Raji (cell line): ENCODE data around the gene GART.

Source experiments
- POLR2A ChIP-seq: IDR thresholded peaks from 2 replicates; pipeline ENCODE4 v1.6.1; 2011; ENCODE audit warnings: low read depth, low read length, control low read depth; ENCODE audit not compliant: insufficient read depth

Gene GART

DNA sequence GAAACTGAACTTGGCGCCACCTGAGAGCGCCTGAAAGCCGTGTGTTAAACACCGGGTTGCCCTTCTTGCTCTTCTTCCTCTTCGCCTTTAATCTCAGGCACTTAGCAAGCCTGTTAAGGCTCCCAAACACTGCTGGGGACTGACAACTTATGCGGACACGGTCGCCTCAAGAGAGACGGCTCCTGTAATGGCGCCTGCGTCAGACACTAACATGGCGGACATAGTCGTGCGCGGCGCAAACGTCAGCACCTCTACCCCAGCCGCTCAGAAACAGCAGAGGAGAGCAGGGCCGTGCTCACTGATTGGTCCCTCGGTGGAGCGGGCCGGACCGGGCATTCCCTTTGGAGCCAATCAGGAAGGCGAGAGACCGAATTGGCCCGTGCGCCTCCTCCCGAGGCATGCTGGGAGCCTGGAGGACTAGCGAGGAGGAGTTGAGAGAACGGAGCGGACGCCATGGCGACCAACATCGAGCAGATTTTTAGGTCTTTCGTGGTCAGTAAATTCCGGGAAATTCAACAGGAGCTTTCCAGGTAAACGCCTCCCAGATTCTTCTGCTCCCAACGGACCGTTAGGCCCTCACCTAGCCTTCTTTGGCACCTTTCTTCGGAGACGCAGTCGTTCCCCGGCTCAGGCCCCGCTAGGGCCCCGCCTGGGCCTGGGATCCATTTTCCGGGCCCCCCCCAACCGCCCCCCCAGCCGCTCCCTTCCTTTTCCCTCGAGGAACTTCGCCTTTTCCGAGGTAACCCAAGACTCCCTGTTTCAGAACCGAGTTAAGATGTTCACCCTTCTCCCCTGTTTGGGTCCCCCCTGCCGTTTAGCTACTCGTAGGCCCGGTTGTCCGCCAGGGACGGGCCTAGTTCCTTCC is 955 bp upstream of the GART start, which contains the start of gene SON:
TSS of gene SON (plus strand) at position 399 of the 865 bp plus-strand sequence. CDS start at position 454, 55 bp downstream.
- peak; percentile 90 for TF ChIP-seq POLR2A

DNA sequence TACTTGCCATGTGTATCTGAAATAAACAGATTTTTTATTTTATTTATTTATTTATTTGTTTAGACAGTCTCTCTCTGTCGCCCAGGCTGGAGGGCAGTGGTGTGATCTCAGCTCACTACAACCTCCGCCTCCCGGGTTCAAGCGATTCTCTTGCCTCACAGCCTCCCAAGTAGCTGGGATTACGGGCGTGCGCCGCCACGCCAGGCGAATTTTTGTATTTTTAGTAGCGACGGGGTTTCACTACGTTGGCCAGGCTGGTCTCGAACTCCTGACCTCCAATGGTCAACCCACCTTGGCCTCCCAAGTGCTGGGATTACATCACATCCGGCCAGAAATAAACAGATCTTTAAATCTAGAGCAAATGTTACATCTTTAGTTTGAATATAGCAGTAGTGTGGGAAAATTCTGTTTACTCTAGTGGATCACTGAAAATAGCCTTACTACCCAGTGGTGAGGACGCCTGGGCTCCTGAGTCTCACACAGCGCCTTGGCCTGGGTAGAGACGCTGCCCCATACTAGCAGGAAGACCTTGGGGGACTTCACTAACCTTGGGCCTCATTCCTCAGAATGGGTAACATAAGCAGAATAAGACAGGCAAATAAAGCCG is 709 bp downstream of the GART start:
- no peak for TF ChIP-seq POLR2A

DNA sequence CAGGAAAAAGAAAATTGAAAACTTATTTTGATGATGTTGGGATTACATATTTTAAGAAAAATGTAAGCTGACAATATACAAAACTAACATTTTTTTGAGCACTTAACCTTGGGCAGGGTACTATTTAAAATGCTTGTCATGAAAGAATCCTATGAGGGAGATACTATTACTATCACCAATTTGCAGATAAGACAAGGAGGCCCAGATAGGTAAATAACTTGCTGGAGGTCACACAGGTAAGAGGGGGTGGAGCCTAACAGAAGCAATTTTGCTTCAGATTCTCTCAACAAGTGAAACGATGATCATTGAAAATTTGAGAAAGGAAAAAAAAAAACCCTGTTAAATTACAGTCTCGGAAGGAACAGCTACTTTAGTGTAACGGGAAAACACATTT is 1.2 kb downstream of the GART start:
- TF ChIP-seq POLR2A, result no peak

DNA sequence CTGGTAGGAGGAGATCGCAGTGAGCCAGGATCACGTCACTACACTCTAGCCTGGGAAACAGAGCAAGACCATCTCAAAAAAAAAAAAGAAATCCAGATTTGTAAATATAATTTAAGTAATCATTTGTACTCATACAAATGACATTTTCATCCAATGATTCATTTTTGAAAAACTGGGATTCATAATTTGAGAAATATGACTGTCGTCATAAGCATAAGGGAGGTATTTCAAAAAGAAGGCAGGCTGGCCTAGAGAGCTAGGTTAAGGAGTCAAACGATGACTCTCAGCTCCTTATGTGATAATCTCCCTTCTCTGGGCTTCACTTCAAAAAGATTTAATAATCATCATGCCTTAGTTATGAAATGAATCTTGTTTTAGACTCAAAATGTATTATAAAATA is 2.3 kb downstream of the GART start:
- TF ChIP-seq POLR2A, result no peak

DNA sequence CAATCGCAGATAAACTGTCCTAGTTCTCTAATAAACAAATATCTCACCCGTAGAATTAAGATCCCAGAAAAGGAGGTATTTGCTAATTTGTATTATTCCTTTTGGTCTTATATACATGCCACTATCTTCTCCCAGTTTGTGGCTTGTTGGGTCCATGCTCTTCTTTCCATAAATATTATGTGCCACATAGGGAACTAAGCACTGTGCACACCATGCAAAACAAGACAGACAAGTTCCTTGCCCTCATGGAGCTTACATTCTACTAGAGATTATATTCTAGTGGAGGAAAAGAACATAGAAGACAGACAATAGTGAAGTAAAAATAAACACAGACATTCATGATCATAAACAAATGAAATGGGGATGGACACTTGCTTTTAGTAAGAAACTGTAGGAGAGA is 4.7 kb downstream of the GART start:
- TF ChIP-seq POLR2A, result no peak

DNA sequence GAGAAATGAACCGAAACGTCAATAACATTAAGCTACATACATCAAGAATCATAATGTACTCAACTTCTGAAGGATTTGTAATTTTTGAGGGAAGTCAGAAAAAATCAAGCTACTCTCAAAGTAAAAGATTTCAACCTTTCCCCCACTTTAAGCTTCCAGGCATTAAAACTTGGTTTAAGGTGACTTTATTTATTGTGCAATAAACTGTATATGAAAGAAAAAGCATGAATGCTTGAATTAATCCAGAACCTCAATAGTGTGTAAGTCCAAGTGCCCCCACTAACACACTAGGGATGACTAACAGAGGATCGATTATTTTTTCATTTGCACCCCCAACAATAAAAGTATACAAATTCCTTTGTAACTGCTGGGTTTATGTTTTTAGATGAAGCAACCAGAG is 10.9 kb downstream of the GART start:
- no peak for TF ChIP-seq POLR2A

DNA sequence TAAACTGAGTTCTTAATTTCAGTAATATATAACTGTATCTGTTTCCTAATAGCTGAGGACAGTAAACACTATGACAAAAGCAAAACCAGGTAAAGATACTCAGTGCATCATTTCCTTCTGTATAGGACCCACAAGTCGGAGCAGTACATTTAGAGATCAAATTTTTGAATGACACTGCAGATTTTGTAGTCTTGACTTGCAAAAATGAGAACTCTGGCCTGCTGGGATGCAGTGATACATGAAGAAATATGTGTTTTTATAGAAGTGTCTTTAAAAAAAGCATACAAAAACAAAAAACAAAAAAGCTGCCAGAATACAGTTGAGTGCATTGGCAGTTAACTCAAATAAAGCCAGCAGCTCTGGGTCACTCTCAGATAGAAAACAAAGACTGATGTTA is 19.0 kb downstream of the GART start:
- no peak for TF ChIP-seq POLR2A

DNA sequence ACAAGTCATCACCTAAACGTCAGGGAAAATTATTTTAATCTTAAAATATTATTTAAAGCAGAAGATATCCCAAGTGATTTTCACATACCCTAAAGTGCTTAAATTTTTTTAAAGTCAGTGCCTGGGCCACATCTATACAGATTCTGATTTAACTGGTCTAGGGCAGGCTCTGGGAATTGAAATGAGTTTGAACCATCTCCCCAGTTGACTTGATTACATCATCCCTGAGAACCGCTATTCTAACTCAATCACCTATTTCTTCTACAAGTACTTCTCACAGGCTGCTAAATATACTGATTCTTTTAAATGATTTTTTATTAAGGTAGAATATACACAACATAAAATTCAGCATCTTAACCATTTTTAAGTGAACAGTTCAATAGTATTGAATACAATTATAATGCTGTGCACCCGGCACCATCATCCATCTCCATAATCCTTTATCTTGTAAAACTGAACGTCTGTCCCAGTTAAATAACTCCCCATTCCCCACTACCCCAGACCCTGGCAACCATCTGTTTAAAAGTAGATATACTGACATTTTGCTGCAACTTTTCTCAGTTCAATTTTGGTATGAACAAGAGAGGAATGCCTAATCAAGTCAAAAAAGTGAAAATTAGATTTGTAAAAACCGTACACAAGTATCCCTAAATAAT is 19.5 kb downstream of the GART start:
- TF ChIP-seq POLR2A, result no peak

DNA sequence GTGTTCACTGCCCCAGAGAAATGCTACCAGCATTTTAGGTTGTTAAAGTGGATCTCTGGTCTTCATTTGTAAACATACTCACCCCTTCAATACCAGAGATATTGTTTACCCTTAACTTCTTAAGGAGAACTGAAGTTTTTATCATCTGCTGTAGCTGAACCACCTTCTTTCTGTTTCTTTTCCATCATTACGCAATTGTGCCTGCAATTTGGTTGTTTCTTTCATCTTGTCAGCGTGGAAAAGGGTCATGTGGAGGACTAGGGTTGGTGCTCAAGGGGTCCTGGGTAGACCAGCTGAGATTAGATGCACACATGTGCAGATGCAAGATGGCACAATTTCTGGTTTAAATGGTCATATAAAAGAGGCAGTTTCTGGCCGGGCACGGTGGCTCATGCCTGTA is 23.0 kb downstream of the GART start:
- no peak for TF ChIP-seq POLR2A

DNA sequence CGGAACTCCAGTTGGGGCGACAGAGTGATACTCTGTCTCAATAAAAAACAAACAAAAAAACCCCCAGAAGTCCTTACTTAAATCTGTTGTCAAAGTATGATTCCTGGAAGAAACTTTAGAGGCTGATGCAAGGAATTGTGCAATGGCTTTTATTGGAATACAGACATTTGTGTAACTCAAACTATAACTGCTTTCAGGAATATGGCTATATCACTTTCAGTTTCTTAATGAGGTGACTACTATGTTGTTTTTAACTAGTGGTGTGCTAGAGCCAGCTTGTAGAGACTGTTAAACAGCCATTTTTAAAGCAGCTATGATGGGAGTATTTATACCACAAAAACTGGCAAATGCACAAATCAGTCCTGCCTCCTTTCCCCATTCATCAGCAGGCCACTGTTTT is 27.7 kb downstream of the GART start:
- TF ChIP-seq POLR2A, result no peak

DNA sequence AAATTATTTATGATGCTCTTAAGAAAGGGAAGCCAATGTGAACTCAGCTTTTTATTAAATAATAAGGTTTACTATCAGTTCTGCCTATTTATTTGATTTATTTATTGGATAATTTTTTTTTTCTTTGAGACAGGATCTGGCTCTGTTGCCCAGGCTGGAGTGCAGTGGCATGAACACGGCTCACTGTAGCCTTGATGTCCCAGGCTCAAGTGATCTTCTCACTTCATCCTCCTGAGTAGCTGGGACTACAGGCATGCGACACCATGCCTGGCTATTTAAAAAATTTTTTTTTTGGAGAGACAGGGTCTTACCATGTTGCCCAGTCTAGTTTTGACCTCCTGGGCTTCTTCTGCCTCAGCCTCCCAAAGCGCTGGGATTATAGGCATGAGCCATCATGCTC is 29.4 kb downstream of the GART start:
- no peak for TF ChIP-seq POLR2A

DNA sequence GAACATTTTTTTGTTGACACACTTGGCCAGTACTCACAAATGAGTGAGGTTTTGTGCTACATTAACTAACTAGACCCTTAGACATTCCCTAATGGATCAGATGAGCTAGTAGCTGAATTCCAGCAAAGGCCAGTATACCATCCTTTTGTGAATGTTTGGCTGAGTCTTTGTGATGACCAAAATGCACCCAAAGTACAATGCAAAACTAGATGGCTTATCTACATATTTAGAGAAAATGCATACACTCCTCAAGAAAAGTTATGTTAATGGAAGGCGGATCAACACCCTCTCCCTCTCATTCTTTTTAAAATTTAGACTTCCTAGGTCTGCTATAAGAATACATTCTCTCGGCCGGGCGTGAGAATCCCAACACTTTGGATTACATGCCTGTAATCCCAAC is 30.3 kb downstream of the GART start:
- no peak for TF ChIP-seq POLR2A

DNA sequence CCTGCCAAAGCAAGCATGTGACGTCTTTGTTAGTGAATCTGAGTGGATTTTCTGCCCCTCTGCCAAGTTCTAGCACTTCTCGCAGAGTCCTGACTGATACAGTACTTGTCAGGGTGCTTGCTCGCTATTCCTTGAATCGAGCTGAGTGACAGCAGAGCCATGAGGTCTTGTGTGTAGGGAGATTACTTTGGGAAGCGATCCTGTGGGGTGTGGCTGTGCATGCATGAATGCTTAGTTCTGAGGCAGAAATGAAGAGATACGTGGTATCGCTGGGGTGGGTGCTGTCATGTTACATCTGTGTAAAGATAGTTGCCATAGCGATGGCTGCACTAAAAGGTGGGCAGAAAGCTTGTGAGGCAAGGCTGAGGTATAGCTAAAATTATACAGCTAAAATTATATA is 31.1 kb downstream of the GART start:
- no peak for TF ChIP-seq POLR2A

DNA sequence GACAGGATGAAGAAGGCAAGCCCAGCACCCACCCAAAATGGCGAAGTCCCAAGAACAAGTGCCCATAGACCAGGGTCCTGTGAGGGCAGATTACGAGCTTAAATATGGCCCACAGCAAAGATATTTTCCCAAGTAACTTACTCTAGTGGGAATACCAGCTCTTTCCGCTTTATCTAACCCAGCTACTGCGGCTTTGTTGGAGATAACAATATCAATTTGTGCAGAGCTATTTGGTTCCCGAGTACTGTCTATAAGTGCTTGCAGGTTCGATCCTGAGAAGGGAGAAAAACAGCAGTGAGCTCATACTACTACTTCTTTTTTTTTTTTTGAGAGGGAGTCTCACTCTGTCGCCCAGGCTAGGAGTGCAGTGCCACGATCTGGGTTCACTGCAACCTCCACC is 36.1 kb downstream of the GART start:
- TF ChIP-seq POLR2A, result no peak

DNA sequence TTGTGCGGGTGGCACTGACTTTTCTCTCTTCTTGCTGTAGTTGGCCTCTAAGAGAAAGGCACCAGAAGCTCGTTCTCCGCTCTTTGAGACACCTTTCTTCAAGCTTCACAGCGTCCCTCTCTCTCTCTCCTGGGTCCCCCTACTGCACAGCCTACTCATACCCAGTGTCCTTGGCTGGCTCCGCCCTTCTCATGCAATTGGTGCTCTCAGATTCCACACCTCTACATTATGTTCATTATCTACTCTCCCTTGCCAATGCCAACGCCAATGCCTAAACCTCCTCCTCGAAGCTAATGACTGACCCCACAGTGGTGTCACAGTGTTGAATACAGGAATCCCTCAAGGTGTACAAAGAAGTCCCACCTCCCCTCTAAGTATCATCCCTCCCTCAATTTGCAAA is 45.6 kb downstream of the GART start:
- TF ChIP-seq POLR2A, result no peak

DNA sequence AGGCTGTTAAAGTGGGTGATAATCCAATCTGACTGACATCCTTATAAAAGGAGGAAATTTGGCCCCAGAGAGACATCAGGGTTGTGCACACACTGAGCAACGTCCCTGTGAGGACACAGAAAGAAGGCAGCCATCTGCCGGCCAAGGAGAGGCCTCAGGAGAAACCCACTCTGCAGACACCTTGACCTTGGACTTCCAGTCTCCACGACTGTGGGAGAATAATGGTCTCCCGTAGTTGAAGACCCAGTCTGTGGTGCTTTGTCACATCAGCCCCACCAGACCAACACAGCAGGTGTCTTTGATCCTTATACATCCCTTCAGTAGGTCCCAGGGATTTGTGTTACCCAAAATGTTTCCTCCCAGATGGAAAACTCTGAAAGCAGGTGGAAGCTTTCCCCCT is 46.2 kb downstream of the GART start:
- TF ChIP-seq POLR2A, result no peak
